H9 (cell line): Measurements from ENCODE around the gene TECPR2. TPM values are rescaled to one million over a fixed set of nuclear protein-coding genes. Genes with fewer than 3 reads are reported as not detected.
A peak's percentile ranks its signal among the peaks of the same experiment; 100 is the strongest.

Source experiments
- DNase-seq: peaks from one replicate; pipeline ENCODE4 v3.0.0-alpha.2; 2017
- H2AFZ ChIP-seq: one replicate; pipeline ENCODE4 v1.6.1; 2013; ENCODE audit warnings: mild to moderate bottlenecking, low read length, control low read depth, moderate library complexity
- H2AK5ac ChIP-seq: 2 replicates; pipeline ENCODE4 v1.6.1; 2013; ENCODE audit warnings: low read length, control low read depth, mixed read lengths; ENCODE audit not compliant: insufficient read length
- H2BK120ac ChIP-seq: one replicate; pipeline ENCODE4 v1.6.1; 2013; ENCODE audit warnings: low read depth, mild to moderate bottlenecking, low read length, control low read depth, inconsistent platforms; ENCODE audit not compliant: poor library complexity, severe bottlenecking
- H2BK12ac ChIP-seq: 2 replicates; pipeline ENCODE4 v1.6.1; 2013; ENCODE audit warnings: low read length, control low read depth, mixed read lengths, low read depth; ENCODE audit not compliant: insufficient read length
- H2BK15ac ChIP-seq: 2 replicates; pipeline ENCODE4 v1.6.1; 2013; ENCODE audit warnings: low read depth, low read length, control low read depth
- H2BK20ac ChIP-seq: one replicate; pipeline ENCODE4 v1.6.1; 2013; ENCODE audit warnings: low read depth, mild to moderate bottlenecking, low read length, control low read depth, inconsistent platforms; ENCODE audit not compliant: poor library complexity, severe bottlenecking
- H2BK5ac ChIP-seq: 2 replicates; pipeline ENCODE4 v1.6.1; 2013; ENCODE audit warnings: low read length, control low read depth, mixed read lengths; ENCODE audit not compliant: insufficient read length
- H3K14ac ChIP-seq: 2 replicates; pipeline ENCODE4 v1.6.1; 2013; ENCODE audit warnings: low read length, control low read depth; ENCODE audit not compliant: insufficient read depth
- H3K18ac ChIP-seq: 2 replicates; pipeline ENCODE4 v1.6.1; 2013; ENCODE audit warnings: low read depth, mild to moderate bottlenecking, mixed read lengths, low read length, control low read depth; ENCODE audit not compliant: insufficient read length
- H3K23ac ChIP-seq: 2 replicates; pipeline ENCODE4 v1.6.1; 2013; ENCODE audit warnings: low read length, control low read depth, mixed read lengths, low read depth; ENCODE audit not compliant: insufficient read length
- H3K23me2 ChIP-seq: 2 replicates; pipeline ENCODE4 v1.6.1; 2013; ENCODE audit warnings: low read depth, mild to moderate bottlenecking, mixed read lengths, low read length, control low read depth; ENCODE audit not compliant: insufficient read length, poor library complexity, severe bottlenecking
- H3K27ac ChIP-seq: 2 replicates; pipeline ENCODE4 v1.5.1; 2013; ENCODE audit warnings: low read length, control low read depth, mixed read lengths, low read depth; ENCODE audit not compliant: insufficient read length
- H3K27me3 ChIP-seq: 2 replicates; pipeline ENCODE4 v1.6.1; 2013; ENCODE audit warnings: low read length, control low read depth, inconsistent platforms; ENCODE audit not compliant: insufficient read depth
- H3K4ac ChIP-seq: 2 replicates; pipeline ENCODE4 v1.6.1; 2013; ENCODE audit warnings: low read depth, mild to moderate bottlenecking, control low read depth, inconsistent platforms, low read length, moderate library complexity
- H3K4me1 ChIP-seq: 2 replicates; pipeline ENCODE4 v1.6.1; 2013; ENCODE audit warnings: low read length, control low read depth, inconsistent platforms; ENCODE audit not compliant: insufficient read depth
- H3K4me2 ChIP-seq: 2 replicates; pipeline ENCODE4 v1.6.1; 2013; ENCODE audit warnings: low read length, control low read depth, mixed read lengths; ENCODE audit not compliant: insufficient read length, insufficient read depth
- H3K56ac ChIP-seq: 2 replicates; pipeline ENCODE4 v1.6.1; 2013; ENCODE audit warnings: low read depth, mild to moderate bottlenecking, mixed read lengths, low read length, control low read depth; ENCODE audit not compliant: insufficient read length
- H3K79me1 ChIP-seq: 2 replicates; pipeline ENCODE4 v1.6.1; 2013; ENCODE audit warnings: low read depth, mild to moderate bottlenecking, moderate library complexity, low read length, control low read depth, inconsistent platforms; ENCODE audit not compliant: insufficient read depth, poor library complexity, severe bottlenecking
- H3K79me2 ChIP-seq: 2 replicates; pipeline ENCODE4 v1.6.1; 2013; ENCODE audit warnings: low read length, control low read depth, inconsistent platforms; ENCODE audit not compliant: insufficient read depth
- H3K9ac ChIP-seq: 2 replicates; pipeline ENCODE4 v1.6.1; 2013; ENCODE audit warnings: low read length, control low read depth, mixed read lengths; ENCODE audit not compliant: insufficient read length; ENCODE audit errors: extremely low read depth
- H3K9me3 ChIP-seq: one replicate; pipeline ENCODE4 v1.6.1; 2013; ENCODE audit warnings: low read depth, low read length, inconsistent platforms; ENCODE audit not compliant: control insufficient read depth
- H3T11ph ChIP-seq: one replicate; pipeline ENCODE4 v1.6.1; 2013; ENCODE audit warnings: mild to moderate bottlenecking, low read length, control low read depth, inconsistent platforms
- H4K20me1 ChIP-seq: one replicate; pipeline ENCODE4 v1.6.1; 2013; ENCODE audit not compliant: control insufficient read depth, insufficient read length, insufficient read depth
- H4K5ac ChIP-seq: 2 replicates; pipeline ENCODE4 v1.6.1; 2013; ENCODE audit warnings: low read depth, mild to moderate bottlenecking, mixed read lengths, low read length, control low read depth; ENCODE audit not compliant: insufficient read length
- H4K8ac ChIP-seq: replicated peaks from 2 replicates; pipeline ENCODE4 v1.6.1; 2013; ENCODE audit warnings: low read length, control low read depth, mixed read lengths, low read depth; ENCODE audit not compliant: insufficient read length
- H4K91ac ChIP-seq: 2 replicates; pipeline ENCODE4 v1.6.1; 2013; ENCODE audit warnings: low read depth, mild to moderate bottlenecking, moderate library complexity, mixed read lengths, low read length, control low read depth; ENCODE audit not compliant: insufficient read length
- H3K27ac Mint-ChIP-seq, 3 experiments: 2 replicates in 2 of 3; 3 replicates in 1 of 3; pipeline ENCODE4 v1.8.0; 2020 to 2021; ENCODE audit warnings: mixed read lengths in 3 of 3, mild to moderate bottlenecking in 1 of 3, moderate library complexity in 1 of 3
- H3K27me3 Mint-ChIP-seq: 2 replicates; pipeline ENCODE4 v1.8.0; 2021; ENCODE audit warnings: low read depth, mild to moderate bottlenecking, moderate library complexity, mixed read lengths
- H3K36me3 Mint-ChIP-seq, 3 experiments: 2 replicates in 2 of 3; 3 replicates in 1 of 3; pipeline ENCODE4 v1.8.0; 2020 to 2021; ENCODE audit warnings: low read depth in 3 of 3, mixed read lengths in 3 of 3; ENCODE audit not compliant: insufficient read depth in 1 of 3
- H3K4me1 Mint-ChIP-seq, 2 experiments: 2 replicates each; pipeline ENCODE4 v1.8.0; 2020; ENCODE audit warnings: mixed read lengths in 2 of 2
- H3K4me3 Mint-ChIP-seq, 2 experiments: 2 replicates in 1 of 2; 3 replicates in 1 of 2; pipeline ENCODE4 v1.8.0; 2020 to 2021; ENCODE audit warnings: mild to moderate bottlenecking in 2 of 2, mixed read lengths in 2 of 2, moderate library complexity in 1 of 2
- H3K9me3 Mint-ChIP-seq, 2 experiments: 2 replicates in 1 of 2; 3 replicates in 1 of 2; pipeline ENCODE4 v1.8.0; 2020; ENCODE audit warnings: mild to moderate bottlenecking in 2 of 2, mixed read lengths in 2 of 2, moderate library complexity in 1 of 2
- WGBS: extraction: QIAGEN DNeasy Blood & Tissue Kit; methylation state at CpG from one replicate; pipeline ENCODE4 v1.1.7; 2013; ENCODE audit warnings: missing lambda C conversion rate, low lambda C conversion rate, mixed read lengths; ENCODE audit not compliant: insufficient read length; ENCODE audit errors: extremely low coverage; 5-methylcytosine and 5-hydroxymethylcytosine counted together
- total RNA-seq: library from RNA; stranded (reverse); gene quantifications from 2 replicates; pipeline ENCODE4 v1.2.1, GENCODE V29; 2021
- TF ChIP-seq, protein P1 (sequence below): fragments of 200-600 bp; sonication (generic); conservative IDR thresholded peaks from 3 replicates; pipeline ENCODE4 v1.8.0; 2021; ENCODE audit warnings: antibody characterized with exemption, mild to moderate bottlenecking

The TECPR2 gene
- total RNA-seq, 1 experiment from 2014 or later: 15.4 TPM

- Histone ChIP-seq H3K14ac (no peak overlapping the region; the same call in 1 of the 2 replicates), H2BK5ac (no peak overlapping the region), H2BK20ac (no peak overlapping the region), H3K56ac (no peak overlapping the region), H2AK5ac (no peak overlapping the region), H3K79me2 (no peaks in the 10 kb centered on the region), H3K23ac (no peak overlapping the region), H4K91ac (no peak overlapping the region), H3K23me2 (no peaks in the 10 kb centered on the region), H3T11ph (no peak overlapping the region), H3K79me1 (no peaks in the 10 kb centered on the region), H3K4me1 (peaks cover 4% of the 10 kb centered on the region; the same call in 1 of the 2 replicates), H2AFZ (no peak overlapping the region), H3K18ac (no peak overlapping the region), H2BK12ac (no peak overlapping the region), H4K8ac (no peak overlapping the region), H3K27me3 (no peaks in the 10 kb centered on the region), H3K9ac (no peak overlapping the region), H3K27ac (no peak overlapping the region), H3K4me2 (no peak overlapping the region), H3K4ac (no peak overlapping the region), H3K9me3 (no peaks in the 10 kb centered on the region), H4K5ac (no peak overlapping the region), H2BK120ac (no peak overlapping the region), H2BK15ac (no peak overlapping the region), H4K20me1 (no peaks in the 10 kb centered on the region)
- Mint-ChIP-seq H3K9me3 (no peaks in the 10 kb centered on the region), H3K4me3 (no peak overlapping the region), H3K27ac (peak overlapping the region; percentile 33 to 96 (median 41); a peak in 5 of 7 replicates), H3K4me1 (peaks cover 4 to 30% of the 10 kb centered on the region in 2 experiments), H3K27me3 (no peaks in the 10 kb centered on the region), H3K36me3 (peaks cover 0 to 6% (median 2%) of the 10 kb centered on the region in 3 experiments; a peak in 3 of 7 replicates)
- TF ChIP-seq, protein P1, sequence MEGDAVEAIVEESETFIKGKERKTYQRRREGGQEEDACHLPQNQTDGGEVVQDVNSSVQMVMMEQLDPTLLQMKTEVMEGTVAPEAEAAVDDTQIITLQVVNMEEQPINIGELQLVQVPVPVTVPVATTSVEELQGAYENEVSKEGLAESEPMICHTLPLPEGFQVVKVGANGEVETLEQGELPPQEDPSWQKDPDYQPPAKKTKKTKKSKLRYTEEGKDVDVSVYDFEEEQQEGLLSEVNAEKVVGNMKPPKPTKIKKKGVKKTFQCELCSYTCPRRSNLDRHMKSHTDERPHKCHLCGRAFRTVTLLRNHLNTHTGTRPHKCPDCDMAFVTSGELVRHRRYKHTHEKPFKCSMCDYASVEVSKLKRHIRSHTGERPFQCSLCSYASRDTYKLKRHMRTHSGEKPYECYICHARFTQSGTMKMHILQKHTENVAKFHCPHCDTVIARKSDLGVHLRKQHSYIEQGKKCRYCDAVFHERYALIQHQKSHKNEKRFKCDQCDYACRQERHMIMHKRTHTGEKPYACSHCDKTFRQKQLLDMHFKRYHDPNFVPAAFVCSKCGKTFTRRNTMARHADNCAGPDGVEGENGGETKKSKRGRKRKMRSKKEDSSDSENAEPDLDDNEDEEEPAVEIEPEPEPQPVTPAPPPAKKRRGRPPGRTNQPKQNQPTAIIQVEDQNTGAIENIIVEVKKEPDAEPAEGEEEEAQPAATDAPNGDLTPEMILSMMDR: no peak
- DNase-seq: no peak
- no CpG with 5 or more reads among the region's 11 CpGs for WGBS
Measured at GRCh38 chr14:102419276-102419675, 56.5 kb downstream of the TECPR2 start.
